Adrenal gland (tissue), 19 donors: ENCODE results near the gene NUSAP1. TPM values are rescaled to one million over a fixed set of nuclear protein-coding genes. Genes with fewer than 3 reads are reported as not detected.
"Not testable (repeated sequence)": the region's sequence is repeated elsewhere in the genome, so short reads cannot be mapped to it uniquely, and the experiment has no call there.

Source experiments
- DNase-seq, 7 donors: peaks; one replicate each; pipeline ENCODE4 v3.0.0-alpha.2; 2019 to 2020
- H3K27ac ChIP-seq, 5 donors: fragments of 200-600 bp; sonication (generic) in 4 of 5; 1 replicate in 3 of 5; 2 replicates in 2 of 5; pipeline versions ENCODE4 v1.5.1 to v1.8.0; 2016 to 2020; ENCODE audit warnings: mild to moderate bottlenecking in 1 of 5
- H3K27me3 ChIP-seq: fragments of 200-600 bp; 2 replicates; pipeline ENCODE4 v1.8.0; 2021
- H3K36me3 ChIP-seq, 2 donors: fragments of 200-600 bp; replicated peaks in 1 of 2; 1 replicate in 1 of 2; 2 replicates in 1 of 2; pipeline versions ENCODE4 v1.5.1 to v1.8.0; 2018 to 2022
- H3K4me1 ChIP-seq, 2 donors: fragments of 200-600 bp; replicated peaks in 1 of 2; 1 replicate in 1 of 2; 2 replicates in 1 of 2; pipeline versions ENCODE4 v1.5.1 to v1.8.0; 2018 to 2021
- H3K4me3 ChIP-seq, 4 donors: fragments of 200-600 bp; sonication (generic) in 3 of 4; one replicate each; pipeline ENCODE4 v1.5.1; 2016 to 2018
- H3K9me3 ChIP-seq, 3 donors: fragments of 200-600 bp; sonication (generic) in 1 of 3; replicated peaks in 1 of 3; 1 replicate in 2 of 3; 2 replicates in 1 of 3; pipeline versions ENCODE4 v1.5.1 to v1.8.0; 2016 to 2021
- POLR2A ChIP-seq, 2 donors: fragments of 450-650 bp; IDR thresholded peaks; one replicate each; pipeline ENCODE4 v1.6.1; 2017; ENCODE audit warnings: antibody characterized with exemption in 2 of 2, mild to moderate bottlenecking in 2 of 2, moderate library complexity in 1 of 2
- WGBS, 4 donors: extraction: QIAGEN DNeasy Blood & Tissue Kit in 2 of 4; methylation state at CpG; one replicate each; pipeline versions ENCODE4 v1.1.5 to v1.1.7; 2013 to 2017; 5-methylcytosine and 5-hydroxymethylcytosine counted together
- intact Hi-C, 2 donors: fragments of 100-400 bp; cut with DNase I; formaldehyde crosslinking; loops; one replicate each; pipeline versions ENCODE4 v1.14.1 to v1.15.0; 2022 to 2023
- long read RNA-seq, 10 donors: library from polyadenylated mRNA in 3 of 10; unstranded in 2 of 10; stranded (forward) in 1 of 10; transcript quantifications; one replicate each; pipeline ENCODE4 v2.0.0 and lab custom pipeline, GENCODE V29; 2021 to 2026
- polyA plus RNA-seq, 3 donors: library from polyadenylated mRNA; stranded (reverse); fragments of 200-250 nt in 2 of 3; fragments of 350-450 nt in 1 of 3; fragmentation: Illumina TruSeq in 1 of 3; extraction: RNeasy Lipid Tissue Mini Kit (QIAGEN cat#74804) in 1 of 3; gene quantifications; one replicate each; pipeline ENCODE4 v1.2.3, GENCODE V29; 2013 to 2014
- total RNA-seq, 9 donors: library from RNA; depleted of rRNA in 4 of 9; stranded (reverse); fragments of >200 nt in 4 of 9; fragments of 120-200 nt in 1 of 9; fragmentation: NEBNext Ultra II Directional in 1 of 9; extraction: Animal tissue kit (Norgen Biotek cat#: 25700) in 1 of 9; gene quantifications; one replicate each; pipeline versions ENCODE4 v1.1.0 to v1.2.4, GENCODE V29; 2013 to 2023
- TF ChIP-seq, protein P1 (sequence below), 6 experiments: fragments of 450-650 bp in 4 of 6; fragments of 200-600 bp in 2 of 6; sonication (generic) in 1 of 6; IDR thresholded peaks; 1 replicate in 5 of 6; 2 replicates in 1 of 6; pipeline versions ENCODE4 v1.5.1 to v1.8.0; 2016 to 2021; ENCODE audit warnings: antibody characterized with exemption in 6 of 6, mild to moderate bottlenecking in 2 of 6, moderate library complexity in 1 of 6
- donor health status: healthy with polysubstance abuse.
- donor health status: Bipolar disorder and iron deficiency.
- donor health status: DM: yes; HTN: yes; CAD: no.
- donor health status: DM: no; HTN: no; CAD: no.
- donor health status: DM: no; HTN: no; CAD: no.
- donor health status: DM: yes; HTN: yes; CAD: no.

The NUSAP1 gene, protein sequence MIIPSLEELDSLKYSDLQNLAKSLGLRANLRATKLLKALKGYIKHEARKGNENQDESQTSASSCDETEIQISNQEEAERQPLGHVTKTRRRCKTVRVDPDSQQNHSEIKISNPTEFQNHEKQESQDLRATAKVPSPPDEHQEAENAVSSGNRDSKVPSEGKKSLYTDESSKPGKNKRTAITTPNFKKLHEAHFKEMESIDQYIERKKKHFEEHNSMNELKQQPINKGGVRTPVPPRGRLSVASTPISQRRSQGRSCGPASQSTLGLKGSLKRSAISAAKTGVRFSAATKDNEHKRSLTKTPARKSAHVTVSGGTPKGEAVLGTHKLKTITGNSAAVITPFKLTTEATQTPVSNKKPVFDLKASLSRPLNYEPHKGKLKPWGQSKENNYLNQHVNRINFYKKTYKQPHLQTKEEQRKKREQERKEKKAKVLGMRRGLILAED
- total RNA-seq (10 to 100 TPM in 8 of 9 donors, 1 to 10 TPM in 1; 6.5 to 74.3 (median 30.0) TPM), polyA plus RNA-seq (10 to 100 TPM; 12.8 to 19.5 (median 18.6) TPM)
- long read RNA-seq, donor 1, transcript NUSAP1-208 (11 exons, 1,629 nt), result major isoform, 5 of 10 reads
- long read RNA-seq, donor 1, partial matches to known transcripts, result 0 of 10 reads
- long read RNA-seq, donor 1, other reads (novel, unspliced or antisense), result 0 of 10 reads
- long read RNA-seq, donor 2, partial matches to known transcripts, result 0 of 2 reads
- long read RNA-seq, donor 2, other reads (novel, unspliced or antisense), result 0 of 2 reads
- long read RNA-seq, donor 3, partial matches to known transcripts, result 0 of 1 reads
- long read RNA-seq, donor 3, other reads (novel, unspliced or antisense), result 0 of 1 reads
- long read RNA-seq, donor 4, partial matches to known transcripts, result 10 of 26 reads
- long read RNA-seq, donor 4, other reads (novel, unspliced or antisense), result 9 of 26 reads
- long read RNA-seq, donor 5, transcript NUSAP1-202 (11 exons, 2,274 nt), result minor isoform, 10 of 50 reads
- long read RNA-seq, donor 5, transcript NUSAP1-201 (11 exons, 2,409 nt), result minor isoform, 5 of 50 reads
- long read RNA-seq, donor 5, transcript NUSAP1-208 (11 exons, 1,629 nt), result major isoform, 12 of 50 reads
- long read RNA-seq, donor 5, partial matches to known transcripts, result 2 of 50 reads
- long read RNA-seq, donor 5, other reads (novel, unspliced or antisense), result 20 of 50 reads
- long read RNA-seq, donor 6, transcript NUSAP1-202 (11 exons, 2,274 nt), result major isoform, 5 of 34 reads
- long read RNA-seq, donor 6, partial matches to known transcripts, result 18 of 34 reads
- long read RNA-seq, donor 6, other reads (novel, unspliced or antisense), result 4 of 34 reads
- long read RNA-seq, donor 7, partial matches to known transcripts, result 0 of 2 reads
- long read RNA-seq, donor 7, other reads (novel, unspliced or antisense), result 0 of 2 reads
- long read RNA-seq, donor 8, partial matches to known transcripts, result 0 of 10 reads
- long read RNA-seq, donor 8, other reads (novel, unspliced or antisense), result 0 of 10 reads
- long read RNA-seq, donor 9, transcript NUSAP1-208 (11 exons, 1,629 nt), result major isoform, 5 of 11 reads
- long read RNA-seq, donor 9, partial matches to known transcripts, result 0 of 11 reads
- long read RNA-seq, donor 9, other reads (novel, unspliced or antisense), result 0 of 11 reads
- long read RNA-seq, donor 10, partial matches to known transcripts, result 0 of 4 reads
- long read RNA-seq, donor 10, other reads (novel, unspliced or antisense), result 0 of 4 reads

GRCh38 chr15:41332194-41333025, at the start of gene NUSAP1, which contains the start of gene OIP5:
Gene NUSAP1, plus strand, starts transcription at chr15:41332881. Its CDS starts 77 bp downstream, at chr15:41332958.
Gene OIP5, minus strand, starts transcription at chr15:41332591. Its CDS starts 30 bp downstream, at chr15:41332561.
- WGBS, 4 donors, result 0 to 1% (median 1%) methylated on average over 18 to 64 of the region's 64 CpGs
- H3K27me3 ChIP-seq, result no peaks in the 10 kb centered on the region

DNA sequence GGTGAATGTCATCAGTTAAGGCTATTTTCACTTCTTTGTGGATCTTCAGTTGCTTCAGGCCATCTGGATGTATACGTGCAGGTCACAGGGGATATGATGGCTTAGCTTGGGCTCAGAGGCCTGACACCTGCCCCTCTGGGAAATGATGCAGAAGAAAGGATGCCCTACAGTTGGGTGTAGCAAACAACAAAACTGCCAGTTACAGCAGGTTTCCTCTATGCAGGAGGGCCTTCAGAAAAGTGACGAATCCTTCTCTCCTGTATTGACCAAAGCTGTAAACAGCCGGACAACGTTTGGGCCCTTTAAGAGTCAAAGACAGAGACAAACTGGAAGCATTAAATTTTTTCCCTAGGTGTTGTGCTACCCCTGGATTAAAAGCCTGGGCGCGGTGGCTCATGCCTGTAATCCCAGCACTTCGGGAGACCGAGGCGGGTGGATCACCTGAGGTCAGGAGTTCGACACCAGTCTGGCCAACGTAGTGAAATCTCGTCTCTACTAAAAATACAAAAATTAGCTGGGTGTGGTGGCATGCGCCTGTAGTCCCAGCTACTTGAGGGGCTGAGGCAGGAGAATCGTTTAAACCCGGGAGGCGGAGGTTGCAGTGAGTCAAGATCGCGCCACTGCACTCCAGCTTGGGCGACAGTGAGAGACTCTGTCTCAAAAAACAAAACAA, 49.6 kb upstream of the NUSAP1 start:
- Histone ChIP-seq H3K4me3 (peak overlapping the region in 2 of 4 donors; percentile 17 to 72), H3K4me1 (peaks cover 31 to 33% of the 10 kb centered on the region in 2 donors), H3K27ac (peak overlapping the region; percentile 76 to 98 (median 94)), H3K36me3 (peaks cover 0 to 44% of the 10 kb centered on the region in 2 donors)
- intact Hi-C loops, result loop anchor here in 1 of 2 donors (10.0 kb wide), 1 partner anchor 48 kb away; the partner anchor contains the start of genes CHP1 and EXD1
- not testable (repeated sequence) for H3K9me3 ChIP-seq, H3K27me3 ChIP-seq, DNase-seq
- WGBS, 4 donors, result 45 to 52% (median 47%) methylated on average over 19 of the region's 19 CpGs

More at GRCh38 chr15:41332194-41333025, at the start of gene NUSAP1, which contains the start of gene OIP5:
- Histone ChIP-seq H3K4me3 (peak within 1 kb of the TSS; percentile 31 to 89 (median 62)), H3K36me3 (no peaks in the 10 kb centered on the region), H3K27ac (peak within 1 kb of the TSS; percentile 57 to 91 (median 78)), H3K9me3 (no peaks in the 10 kb centered on the region), H3K4me1 (peaks cover 10 to 15% of the 10 kb centered on the region in 2 donors)
- DNase-seq, result peak; percentile 98 to 100 (median 99)
- TF ChIP-seq POLR2A (IDR thresholded peaks at IDR 0.05), result peak; percentile 21 to 94
- TF ChIP-seq, protein P1, sequence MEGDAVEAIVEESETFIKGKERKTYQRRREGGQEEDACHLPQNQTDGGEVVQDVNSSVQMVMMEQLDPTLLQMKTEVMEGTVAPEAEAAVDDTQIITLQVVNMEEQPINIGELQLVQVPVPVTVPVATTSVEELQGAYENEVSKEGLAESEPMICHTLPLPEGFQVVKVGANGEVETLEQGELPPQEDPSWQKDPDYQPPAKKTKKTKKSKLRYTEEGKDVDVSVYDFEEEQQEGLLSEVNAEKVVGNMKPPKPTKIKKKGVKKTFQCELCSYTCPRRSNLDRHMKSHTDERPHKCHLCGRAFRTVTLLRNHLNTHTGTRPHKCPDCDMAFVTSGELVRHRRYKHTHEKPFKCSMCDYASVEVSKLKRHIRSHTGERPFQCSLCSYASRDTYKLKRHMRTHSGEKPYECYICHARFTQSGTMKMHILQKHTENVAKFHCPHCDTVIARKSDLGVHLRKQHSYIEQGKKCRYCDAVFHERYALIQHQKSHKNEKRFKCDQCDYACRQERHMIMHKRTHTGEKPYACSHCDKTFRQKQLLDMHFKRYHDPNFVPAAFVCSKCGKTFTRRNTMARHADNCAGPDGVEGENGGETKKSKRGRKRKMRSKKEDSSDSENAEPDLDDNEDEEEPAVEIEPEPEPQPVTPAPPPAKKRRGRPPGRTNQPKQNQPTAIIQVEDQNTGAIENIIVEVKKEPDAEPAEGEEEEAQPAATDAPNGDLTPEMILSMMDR (IDR thresholded peaks at IDR 0.05), result peak; percentile 1 to 83 (median 46)
- intact Hi-C loops, result no loop called here

GRCh38 chr15:41283653-41284426, 48.8 kb upstream of the NUSAP1 start:
- H3K27me3 ChIP-seq, result no peaks in the 10 kb centered on the region
- H3K36me3 ChIP-seq, result peaks cover 0 to 51% of the 10 kb centered on the region in 2 donors
- DNase-seq, result peak; percentile 99
- H3K4me1 ChIP-seq, result peaks cover 38% of the 10 kb centered on the region in 2 donors
- H3K4me3 ChIP-seq, result peak overlapping the region; percentile 72 to 100 (median 80)
- intact Hi-C loops, result loop anchor here in 1 of 2 donors (10.0 kb wide), 1 partner anchor 49 kb away; the partner anchor contains the start of genes CHP1 and EXD1
- no peaks in the 10 kb centered on the region for H3K9me3 ChIP-seq
- WGBS, 4 donors, result 0% methylated on average over 26 to 61 of the region's 61 CpGs
- peak overlapping the region; percentile 91 to 98 (median 94) for H3K27ac ChIP-seq
- TF ChIP-seq, protein P1 (IDR thresholded peaks at IDR 0.05), result no peak
- TF ChIP-seq POLR2A (IDR thresholded peaks at IDR 0.05), result peak; percentile 89 to 97
